COR-L47 (cell line): ENCODE measurements around the gene SHC1.

Experiments
- DNase-seq: peaks from one replicate; lab custom pipeline; 2025; lab: John Stamatoyannopoulos, UW

Gene SHC1

DNA sequence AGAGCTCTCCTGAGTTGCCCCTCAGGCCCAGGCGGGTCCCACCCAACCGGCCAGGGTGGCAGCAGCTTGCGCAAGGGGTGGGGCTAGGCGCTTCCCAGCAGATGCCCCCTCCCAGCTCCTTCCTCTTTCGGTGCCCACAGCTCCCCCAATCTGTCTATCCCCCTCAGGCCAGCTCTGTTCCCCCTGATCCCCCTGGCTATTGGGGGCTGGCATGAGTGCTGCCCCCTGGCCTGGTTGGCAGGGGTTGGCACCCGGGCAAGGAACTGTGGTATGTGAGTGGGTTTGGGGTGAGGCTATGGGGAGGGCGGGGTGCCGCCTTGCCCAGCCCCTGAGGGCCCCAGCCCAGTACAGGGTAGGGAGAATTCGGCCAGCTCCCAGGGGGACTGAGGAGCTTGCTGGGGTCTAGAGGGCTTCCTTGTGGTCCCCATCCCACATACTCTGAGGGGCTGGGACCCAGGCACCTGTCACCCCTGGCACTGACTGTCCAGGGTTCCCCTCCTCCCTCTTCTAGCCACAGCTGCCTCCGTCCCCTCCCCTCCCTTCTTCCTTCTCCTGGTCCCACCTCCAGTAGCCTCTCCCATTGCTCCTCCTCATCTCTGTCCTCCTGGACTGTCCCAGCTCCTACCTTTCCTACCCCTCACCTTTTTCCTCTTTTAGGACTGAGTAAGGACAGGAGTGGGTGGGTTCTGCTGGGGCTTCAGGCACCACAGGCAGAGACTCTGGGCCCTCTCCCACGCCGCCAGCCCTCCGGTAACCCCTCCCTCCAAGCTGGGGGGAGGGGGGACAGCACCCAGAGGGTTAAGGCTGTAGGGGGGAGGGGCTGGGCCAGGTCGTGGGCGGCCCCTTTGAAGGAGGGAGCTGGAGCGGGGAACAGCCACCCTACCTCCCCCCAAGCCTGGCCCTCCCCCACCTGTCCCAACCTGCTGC lies 37.7 kb upstream of the SHC1 start:
- no peak for DNase-seq

- DNase-seq, result no peak
Measured at GRCh38 chr1:155007251-155007828, 36.8 kb upstream of the SHC1 start.

GRCh38 chr1:155006601-155007101 lies 36.1 kb upstream of the SHC1 start:
- peak; percentile 30 for DNase-seq

GRCh38 chr1:155005076-155006011 lies 34.8 kb upstream of the SHC1 start:
- DNase-seq, result peak; percentile 51

GRCh38 chr1:155004352-155005075 lies 34.0 kb upstream of the SHC1 start:
- DNase-seq, result no peak

GRCh38 chr1:155003766-155004351 lies 33.3 kb upstream of the SHC1 start:
- DNase-seq, result peak; percentile 40

DNA sequence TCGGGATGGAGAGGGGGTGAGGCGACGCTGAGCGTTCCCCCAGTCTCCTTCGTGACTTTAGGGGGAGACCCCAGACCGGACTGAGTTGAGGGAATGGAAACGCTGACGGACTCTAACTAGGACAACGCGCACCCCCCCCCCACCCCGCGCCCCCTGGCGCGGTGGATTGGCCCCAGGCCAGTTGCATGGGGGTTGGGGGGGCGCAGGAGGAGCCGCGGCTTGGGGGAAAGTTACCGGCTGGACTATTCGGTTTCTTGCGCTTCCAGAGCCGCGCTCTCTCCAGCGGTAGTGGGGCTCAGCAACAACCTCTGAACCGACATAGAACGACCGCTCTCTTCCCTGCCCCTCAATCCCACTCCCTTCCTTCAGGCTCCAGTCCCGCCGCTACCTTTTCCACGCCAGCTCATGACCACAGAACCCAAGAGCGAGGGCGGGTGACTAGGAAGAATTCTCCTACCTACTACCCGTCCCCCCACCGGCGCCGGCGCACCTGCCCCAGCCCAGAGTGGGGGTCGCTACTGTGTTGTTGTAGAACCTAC lies 32.7 kb upstream of the SHC1 start:
- peak; percentile 34 for DNase-seq

DNA sequence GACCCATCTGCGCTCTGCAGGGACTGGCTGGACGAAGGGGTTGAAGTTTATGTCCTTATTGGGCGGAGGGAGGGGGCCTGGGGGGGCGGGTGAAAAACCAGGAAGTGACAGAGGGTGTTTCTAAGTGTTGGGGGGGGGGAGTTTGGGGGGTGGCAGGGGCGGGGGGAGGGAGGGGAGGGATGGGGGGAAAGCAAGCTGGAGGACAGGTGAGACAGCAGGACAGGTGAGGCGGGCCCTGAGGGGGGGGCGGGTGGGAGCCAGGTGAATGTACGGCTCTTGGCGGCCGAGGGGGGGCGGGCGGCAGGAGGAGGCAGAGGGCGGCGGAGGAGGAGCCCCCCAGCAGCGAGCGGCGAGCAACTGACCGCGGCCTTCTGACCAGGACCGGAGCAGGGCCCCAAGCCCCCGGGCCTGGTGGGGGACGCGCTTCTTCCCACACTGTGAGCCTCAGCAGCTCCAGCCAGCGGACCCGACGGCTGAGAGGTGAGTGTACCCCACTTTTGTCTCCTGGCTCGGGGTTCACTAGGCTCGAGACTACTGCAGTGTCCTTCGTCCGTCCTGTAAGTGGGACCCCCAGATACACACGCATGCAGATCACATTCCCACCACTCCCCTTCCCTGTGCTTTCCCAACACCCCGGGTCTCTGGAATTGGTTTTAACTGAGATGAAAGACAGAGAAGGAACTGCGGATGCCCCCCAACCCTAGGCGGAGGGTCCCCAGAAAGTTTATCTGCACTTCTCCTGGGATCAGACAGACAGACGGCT lies 32.1 kb upstream of the SHC1 start, which contains the start of gene ZBTB7B:
Gene ZBTB7B (plus strand): TSS at position 339 of the 763 bp plus-strand sequence. CDS start 11,859 bp downstream, outside the sequence.
- DNase-seq, result peak; percentile 64

GRCh38 chr1:155001675-155002463 lies 31.3 kb upstream of the SHC1 start:
- DNase-seq, result peak; percentile 99

DNA sequence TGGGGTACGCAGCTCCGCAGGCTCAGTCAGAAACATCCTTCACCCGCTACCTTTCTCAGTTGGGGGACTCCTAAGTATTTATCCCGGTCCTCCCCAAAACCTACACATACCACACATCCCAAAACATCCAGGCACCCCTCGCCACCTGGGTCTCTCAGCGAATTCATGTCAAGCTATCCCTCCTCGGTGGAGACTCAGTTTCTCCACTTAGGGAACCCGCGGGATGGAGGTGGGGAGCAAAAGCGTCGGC lies 30.8 kb upstream of the SHC1 start:
- no peak for DNase-seq

- peak; percentile 87 for DNase-seq
Measured at GRCh38 chr1:155000726-155001424, 30.3 kb upstream of the SHC1 start.

- DNase-seq, result no peak
Measured at GRCh38 chr1:155000411-155000725, 29.8 kb upstream of the SHC1 start.

GRCh38 chr1:154999571-155000410 lies 29.2 kb upstream of the SHC1 start:
- DNase-seq, result peak; percentile 29

- DNase-seq, result no peak
Measured at GRCh38 chr1:154998818-154999570, 28.4 kb upstream of the SHC1 start.

DNA sequence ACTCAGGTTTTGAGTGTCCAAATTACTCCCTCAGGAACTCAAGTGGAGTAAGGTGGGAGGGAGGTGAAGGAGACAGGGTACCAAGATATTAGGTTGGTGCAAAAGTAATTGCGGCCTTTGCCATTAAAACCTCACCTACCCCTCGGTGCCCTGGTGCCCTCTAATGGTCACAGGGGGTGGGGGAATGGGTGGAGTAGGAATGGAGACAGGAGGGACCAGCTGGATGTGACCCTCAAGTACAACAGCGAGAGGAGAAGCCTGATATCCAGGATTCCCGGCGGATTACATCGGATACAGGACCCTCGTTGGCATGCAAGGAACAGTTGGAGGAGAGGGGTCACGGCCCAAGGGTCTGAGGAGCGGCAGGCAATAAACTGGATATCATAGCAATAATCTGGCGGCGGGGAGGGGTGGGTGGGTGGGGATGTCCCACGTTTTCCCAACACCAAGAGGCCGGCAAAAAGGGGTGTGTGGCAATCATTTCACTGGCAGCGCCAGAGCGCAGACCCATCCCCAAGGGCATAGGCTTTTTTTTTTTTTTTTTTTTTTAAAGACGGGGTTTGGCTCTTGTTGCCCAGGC lies 27.7 kb upstream of the SHC1 start:
- DNase-seq, result no peak

GRCh38 chr1:154996966-154997701 lies 26.6 kb upstream of the SHC1 start:
- DNase-seq, result no peak
